HL-60 (cell line): ENCODE measurements around the gene HOXA11.

Source experiments
- DNase-seq, 2 experiments: peaks; one replicate each; pipeline ENCODE4 v3.0.0-alpha.2; 2010 to 2020; ENCODE audit warnings: low read depth in 1 of 2, low spot score in 1 of 2
- H3K27ac ChIP-seq: fragments of 250-450 bp; sonication (Bioruptor Pico); replicated peaks from 2 replicates; pipeline ENCODE4 v1.5.1; 2020; ENCODE audit warnings: mild to moderate bottlenecking, moderate library complexity
- H3K27me3 ChIP-seq: fragments of 250-450 bp; sonication (Bioruptor Pico); 2 replicates; pipeline ENCODE4 v1.5.1; 2021; ENCODE audit warnings: mild to moderate bottlenecking, moderate library complexity; ENCODE audit not compliant: insufficient read depth, poor library complexity, severe bottlenecking
- H3K4me3 ChIP-seq: replicated peaks from 2 replicates; pipeline ENCODE4 v1.5.1; 2011; ENCODE audit warnings: mild to moderate bottlenecking, control low read depth, low read length; ENCODE audit not compliant: insufficient read depth
- GABPA ChIP-seq: IDR thresholded peaks from 2 replicates; pipeline ENCODE4 v1.6.1; 2012; ENCODE audit warnings: low read depth
- POLR2AphosphoS5 ChIP-seq: IDR thresholded peaks from 2 replicates; pipeline ENCODE4 v1.6.1; 2012; ENCODE audit warnings: low read depth
- SPI1 ChIP-seq: IDR thresholded peaks from 2 replicates; pipeline ENCODE4 v1.6.1; 2012; ENCODE audit warnings: low read depth, mild to moderate bottlenecking, borderline replicate concordance
- TF ChIP-seq, protein P1 (sequence below): IDR thresholded peaks from one replicate; pipeline ENCODE4 v1.5.1; 2011; ENCODE audit warnings: low read length, control low read depth, inconsistent platforms; ENCODE audit not compliant: insufficient read depth
- TF ChIP-seq, protein P2 (sequence below): IDR thresholded peaks from 2 replicates; pipeline ENCODE4 v1.6.1; 2012; ENCODE audit warnings: low read depth; ENCODE audit not compliant: insufficient replicate concordance

Gene HOXA11

DNA sequence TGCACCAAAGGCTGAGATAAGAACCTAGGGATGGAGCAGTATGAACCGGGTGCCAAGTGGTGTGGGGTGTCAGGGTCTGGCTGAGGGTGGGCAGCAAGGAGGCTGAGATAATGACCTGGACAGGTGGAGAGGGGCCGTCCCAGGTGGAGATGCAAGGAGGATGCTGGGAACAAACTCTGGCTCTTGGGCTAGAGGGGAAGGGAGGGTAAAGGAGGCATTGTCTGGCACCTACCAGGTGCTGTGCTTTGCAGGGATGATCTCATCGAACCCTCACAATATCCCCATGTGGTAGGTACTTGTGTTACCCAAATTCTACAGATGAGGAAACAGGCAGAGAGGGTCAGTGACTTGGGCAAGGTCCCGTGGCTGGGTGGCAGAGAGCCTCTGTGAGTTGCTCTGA, 34.8 kb upstream of the HOXA11 start:
- no peak for DNase-seq
- Histone ChIP-seq H3K27me3 (peaks cover 62% of the 10 kb centered on the region), H3K4me3 (no peak overlapping the region), H3K27ac (no peak overlapping the region)
- TF ChIP-seq POLR2AphosphoS5 (no peak), GABPA (no peak), SPI1 (no peak)
- TF ChIP-seq, protein P1, sequence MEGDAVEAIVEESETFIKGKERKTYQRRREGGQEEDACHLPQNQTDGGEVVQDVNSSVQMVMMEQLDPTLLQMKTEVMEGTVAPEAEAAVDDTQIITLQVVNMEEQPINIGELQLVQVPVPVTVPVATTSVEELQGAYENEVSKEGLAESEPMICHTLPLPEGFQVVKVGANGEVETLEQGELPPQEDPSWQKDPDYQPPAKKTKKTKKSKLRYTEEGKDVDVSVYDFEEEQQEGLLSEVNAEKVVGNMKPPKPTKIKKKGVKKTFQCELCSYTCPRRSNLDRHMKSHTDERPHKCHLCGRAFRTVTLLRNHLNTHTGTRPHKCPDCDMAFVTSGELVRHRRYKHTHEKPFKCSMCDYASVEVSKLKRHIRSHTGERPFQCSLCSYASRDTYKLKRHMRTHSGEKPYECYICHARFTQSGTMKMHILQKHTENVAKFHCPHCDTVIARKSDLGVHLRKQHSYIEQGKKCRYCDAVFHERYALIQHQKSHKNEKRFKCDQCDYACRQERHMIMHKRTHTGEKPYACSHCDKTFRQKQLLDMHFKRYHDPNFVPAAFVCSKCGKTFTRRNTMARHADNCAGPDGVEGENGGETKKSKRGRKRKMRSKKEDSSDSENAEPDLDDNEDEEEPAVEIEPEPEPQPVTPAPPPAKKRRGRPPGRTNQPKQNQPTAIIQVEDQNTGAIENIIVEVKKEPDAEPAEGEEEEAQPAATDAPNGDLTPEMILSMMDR, result no peak
- TF ChIP-seq, protein P2, sequence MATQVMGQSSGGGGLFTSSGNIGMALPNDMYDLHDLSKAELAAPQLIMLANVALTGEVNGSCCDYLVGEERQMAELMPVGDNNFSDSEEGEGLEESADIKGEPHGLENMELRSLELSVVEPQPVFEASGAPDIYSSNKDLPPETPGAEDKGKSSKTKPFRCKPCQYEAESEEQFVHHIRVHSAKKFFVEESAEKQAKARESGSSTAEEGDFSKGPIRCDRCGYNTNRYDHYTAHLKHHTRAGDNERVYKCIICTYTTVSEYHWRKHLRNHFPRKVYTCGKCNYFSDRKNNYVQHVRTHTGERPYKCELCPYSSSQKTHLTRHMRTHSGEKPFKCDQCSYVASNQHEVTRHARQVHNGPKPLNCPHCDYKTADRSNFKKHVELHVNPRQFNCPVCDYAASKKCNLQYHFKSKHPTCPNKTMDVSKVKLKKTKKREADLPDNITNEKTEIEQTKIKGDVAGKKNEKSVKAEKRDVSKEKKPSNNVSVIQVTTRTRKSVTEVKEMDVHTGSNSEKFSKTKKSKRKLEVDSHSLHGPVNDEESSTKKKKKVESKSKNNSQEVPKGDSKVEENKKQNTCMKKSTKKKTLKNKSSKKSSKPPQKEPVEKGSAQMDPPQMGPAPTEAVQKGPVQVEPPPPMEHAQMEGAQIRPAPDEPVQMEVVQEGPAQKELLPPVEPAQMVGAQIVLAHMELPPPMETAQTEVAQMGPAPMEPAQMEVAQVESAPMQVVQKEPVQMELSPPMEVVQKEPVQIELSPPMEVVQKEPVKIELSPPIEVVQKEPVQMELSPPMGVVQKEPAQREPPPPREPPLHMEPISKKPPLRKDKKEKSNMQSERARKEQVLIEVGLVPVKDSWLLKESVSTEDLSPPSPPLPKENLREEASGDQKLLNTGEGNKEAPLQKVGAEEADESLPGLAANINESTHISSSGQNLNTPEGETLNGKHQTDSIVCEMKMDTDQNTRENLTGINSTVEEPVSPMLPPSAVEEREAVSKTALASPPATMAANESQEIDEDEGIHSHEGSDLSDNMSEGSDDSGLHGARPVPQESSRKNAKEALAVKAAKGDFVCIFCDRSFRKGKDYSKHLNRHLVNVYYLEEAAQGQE, result no peak

DNA sequence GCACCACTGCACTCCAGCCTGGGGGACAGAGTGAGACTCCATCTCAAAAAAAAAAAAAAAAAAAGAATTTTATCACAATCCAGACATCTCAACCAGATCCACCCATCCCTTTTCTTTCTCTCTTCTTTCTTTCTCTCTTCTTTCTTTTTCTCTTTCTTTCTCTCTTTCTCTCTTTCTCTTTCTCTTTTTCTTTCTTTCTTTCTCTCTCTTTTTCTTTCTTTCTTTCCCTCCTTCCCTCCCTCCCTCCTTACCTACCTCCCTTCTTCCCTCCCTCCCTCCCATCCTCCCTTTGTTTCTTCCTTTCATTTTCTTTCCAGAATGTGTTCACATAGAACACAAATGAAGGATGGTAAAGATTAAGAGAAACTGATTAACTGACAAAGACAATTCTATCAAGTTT, 32.9 kb upstream of the HOXA11 start:
- Histone ChIP-seq H3K27ac (no peak overlapping the region), H3K27me3 (peaks cover 59% of the 10 kb centered on the region), H3K4me3 (no peak overlapping the region)
- TF ChIP-seq SPI1, result no peak
- TF ChIP-seq GABPA, result no peak
- no peak for TF ChIP-seq POLR2AphosphoS5
- TF ChIP-seq, protein P2, result no peak
- TF ChIP-seq, protein P1, result no peak
- no peak for DNase-seq

DNA sequence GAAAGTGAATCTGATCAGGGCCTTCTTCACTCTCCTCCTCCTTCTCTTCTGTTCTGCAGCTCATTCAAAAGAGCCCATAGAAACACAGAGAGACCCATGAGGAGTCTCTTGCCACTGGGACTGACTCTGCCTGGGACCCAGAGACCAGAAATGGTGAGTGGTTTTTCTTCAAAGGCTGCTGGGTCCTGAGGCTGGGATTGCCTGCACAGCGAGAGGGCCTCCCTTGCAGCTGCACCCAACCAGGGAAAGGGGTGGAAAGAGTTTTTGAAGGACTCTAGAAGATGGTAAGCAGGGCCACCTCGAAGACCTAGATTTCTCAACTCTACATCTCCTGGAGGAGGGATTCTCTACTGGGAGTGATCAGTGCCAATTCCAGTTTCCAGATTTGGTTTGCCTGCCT, 30.3 kb upstream of the HOXA11 start:
- no peak for DNase-seq
- no peak for TF ChIP-seq POLR2AphosphoS5
- Histone ChIP-seq H3K27ac (no peak overlapping the region), H3K4me3 (no peak overlapping the region), H3K27me3 (peaks cover 59% of the 10 kb centered on the region)

- TF ChIP-seq POLR2AphosphoS5 (no peak), SPI1 (no peak), GABPA (no peak)
- TF ChIP-seq, protein P1, result no peak
- TF ChIP-seq, protein P2, result no peak
- no peak overlapping the region for H3K27ac ChIP-seq
- no peak overlapping the region for H3K4me3 ChIP-seq
- H3K27me3 ChIP-seq, result peaks cover 52% of the 10 kb centered on the region
- DNase-seq, result no peak
Observed at GRCh38 chr7:27214239-27214950, 29.4 kb upstream of the HOXA11 start.
